GM23338 (cell line): ENCODE measurements around the gene TRAK1.

Experiments used
- CREB1 ChIP-seq: fragments of 250-450 bp; sonication (Bioruptor Pico); IDR thresholded peaks from 2 replicates; pipeline ENCODE4 v1.5.0; 2020; ENCODE audit warnings: low read depth, mild to moderate bottlenecking, moderate library complexity
- EZH2 ChIP-seq: fragments of 200-600 bp; sonication (generic); IDR thresholded peaks from one replicate; pipeline ENCODE4 v1.8.0; 2017; ENCODE audit warnings: antibody characterized with exemption, mild to moderate bottlenecking, low read depth; ENCODE audit not compliant: unreplicated experiment
- EZH2phosphoT487 ChIP-seq: fragments of 200-600 bp; sonication (generic); IDR thresholded peaks from one replicate; pipeline ENCODE4 v1.8.1; 2018; ENCODE audit warnings: antibody characterized with exemption; ENCODE audit not compliant: unreplicated experiment
- TF ChIP-seq, protein P1 (sequence below), 2 experiments: fragments of 200-600 bp in 1 of 2; sonication (generic) in 1 of 2; conservative IDR thresholded peaks; 2 replicates each; pipeline versions ENCODE4 v1.5.1 to v1.6.1; 2016 to 2017; ENCODE audit warnings: antibody characterized with exemption in 2 of 2, low read depth in 2 of 2, mild to moderate bottlenecking in 2 of 2, moderate library complexity in 1 of 2

DNA sequence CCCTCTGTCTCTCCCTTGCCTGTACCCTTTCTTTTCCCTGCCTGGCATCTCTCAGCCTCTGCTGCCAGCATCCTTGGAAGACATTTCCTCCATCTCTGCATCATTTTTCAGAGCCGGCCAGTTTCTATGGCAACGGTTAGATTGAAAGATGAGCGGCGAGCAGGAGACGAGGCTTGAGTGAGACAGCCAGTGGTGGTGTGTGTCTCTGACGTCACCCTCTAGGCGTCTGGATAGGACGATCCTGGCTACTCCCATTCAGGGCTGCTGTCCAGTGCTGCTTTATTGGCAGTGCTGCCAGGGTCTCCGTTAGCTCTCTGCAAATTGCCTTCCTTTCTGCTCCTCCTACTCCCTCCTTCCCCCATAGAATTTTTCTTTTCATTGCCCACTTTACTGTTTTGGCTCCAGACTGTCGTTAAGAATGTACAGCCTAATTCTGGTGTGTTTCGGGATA is 57.9 kb downstream of the TRAK1 start:
- TF ChIP-seq EZH2: no peak
- TF ChIP-seq, protein P1, sequence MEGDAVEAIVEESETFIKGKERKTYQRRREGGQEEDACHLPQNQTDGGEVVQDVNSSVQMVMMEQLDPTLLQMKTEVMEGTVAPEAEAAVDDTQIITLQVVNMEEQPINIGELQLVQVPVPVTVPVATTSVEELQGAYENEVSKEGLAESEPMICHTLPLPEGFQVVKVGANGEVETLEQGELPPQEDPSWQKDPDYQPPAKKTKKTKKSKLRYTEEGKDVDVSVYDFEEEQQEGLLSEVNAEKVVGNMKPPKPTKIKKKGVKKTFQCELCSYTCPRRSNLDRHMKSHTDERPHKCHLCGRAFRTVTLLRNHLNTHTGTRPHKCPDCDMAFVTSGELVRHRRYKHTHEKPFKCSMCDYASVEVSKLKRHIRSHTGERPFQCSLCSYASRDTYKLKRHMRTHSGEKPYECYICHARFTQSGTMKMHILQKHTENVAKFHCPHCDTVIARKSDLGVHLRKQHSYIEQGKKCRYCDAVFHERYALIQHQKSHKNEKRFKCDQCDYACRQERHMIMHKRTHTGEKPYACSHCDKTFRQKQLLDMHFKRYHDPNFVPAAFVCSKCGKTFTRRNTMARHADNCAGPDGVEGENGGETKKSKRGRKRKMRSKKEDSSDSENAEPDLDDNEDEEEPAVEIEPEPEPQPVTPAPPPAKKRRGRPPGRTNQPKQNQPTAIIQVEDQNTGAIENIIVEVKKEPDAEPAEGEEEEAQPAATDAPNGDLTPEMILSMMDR (conservative IDR thresholded peaks at IDR 0.05; ENCODE audit: low read depth in 2 of 2): no peak
- no peak for TF ChIP-seq EZH2phosphoT487
- peak; percentile 94 for TF ChIP-seq CREB1 (CRISPR knock-in tag)
